Measurements from ENCODE around the gene GJC3.
"Not testable (repeated sequence)": the region's sequence is repeated elsewhere in the genome, so short reads cannot be mapped to it uniquely, and the experiment has no call there.

Gene GJC3, protein sequence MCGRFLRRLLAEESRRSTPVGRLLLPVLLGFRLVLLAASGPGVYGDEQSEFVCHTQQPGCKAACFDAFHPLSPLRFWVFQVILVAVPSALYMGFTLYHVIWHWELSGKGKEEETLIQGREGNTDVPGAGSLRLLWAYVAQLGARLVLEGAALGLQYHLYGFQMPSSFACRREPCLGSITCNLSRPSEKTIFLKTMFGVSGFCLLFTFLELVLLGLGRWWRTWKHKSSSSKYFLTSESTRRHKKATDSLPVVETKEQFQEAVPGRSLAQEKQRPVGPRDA

DNA sequence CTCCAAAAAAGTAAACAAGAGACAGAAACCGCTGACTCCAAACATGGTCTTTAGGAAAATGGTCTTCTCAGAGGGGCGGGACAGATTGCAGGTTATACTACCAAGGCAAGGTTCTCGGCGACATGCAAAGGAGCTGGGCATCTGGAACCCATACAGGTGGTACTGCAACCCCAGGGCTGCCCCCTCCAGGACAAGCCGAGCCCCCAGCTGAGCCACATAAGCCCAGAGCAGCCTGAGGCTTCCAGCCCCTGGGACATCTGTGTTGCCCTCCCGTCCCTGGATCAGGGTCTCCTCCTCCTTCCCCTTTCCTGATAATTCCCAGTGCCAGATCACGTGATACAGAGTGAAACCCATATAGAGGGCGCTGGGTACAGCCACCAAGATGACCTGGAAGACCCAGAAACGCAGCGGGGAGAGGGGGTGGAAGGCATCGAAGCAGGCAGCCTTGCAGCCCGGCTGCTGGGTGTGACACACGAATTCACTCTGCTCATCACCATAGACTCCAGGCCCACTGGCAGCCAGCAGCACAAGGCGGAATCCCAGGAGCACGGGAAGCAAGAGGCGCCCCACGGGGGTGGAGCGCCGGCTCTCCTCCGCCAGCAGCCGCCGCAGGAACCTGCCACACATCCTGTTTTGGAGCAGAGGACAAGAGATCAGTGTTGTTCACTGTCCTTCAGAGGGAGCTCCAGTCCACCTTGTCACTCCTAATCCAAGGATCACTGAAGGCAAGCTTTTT lies at the start of gene GJC3:
TSS of gene GJC3 (minus strand) at position 627 of the 736 bp plus-strand sequence. CDS start at position 627, 0 bp downstream.
- DNase-seq (ENCODE audit: low read depth), result no peak
- TF ChIP-seq, protein P1, sequence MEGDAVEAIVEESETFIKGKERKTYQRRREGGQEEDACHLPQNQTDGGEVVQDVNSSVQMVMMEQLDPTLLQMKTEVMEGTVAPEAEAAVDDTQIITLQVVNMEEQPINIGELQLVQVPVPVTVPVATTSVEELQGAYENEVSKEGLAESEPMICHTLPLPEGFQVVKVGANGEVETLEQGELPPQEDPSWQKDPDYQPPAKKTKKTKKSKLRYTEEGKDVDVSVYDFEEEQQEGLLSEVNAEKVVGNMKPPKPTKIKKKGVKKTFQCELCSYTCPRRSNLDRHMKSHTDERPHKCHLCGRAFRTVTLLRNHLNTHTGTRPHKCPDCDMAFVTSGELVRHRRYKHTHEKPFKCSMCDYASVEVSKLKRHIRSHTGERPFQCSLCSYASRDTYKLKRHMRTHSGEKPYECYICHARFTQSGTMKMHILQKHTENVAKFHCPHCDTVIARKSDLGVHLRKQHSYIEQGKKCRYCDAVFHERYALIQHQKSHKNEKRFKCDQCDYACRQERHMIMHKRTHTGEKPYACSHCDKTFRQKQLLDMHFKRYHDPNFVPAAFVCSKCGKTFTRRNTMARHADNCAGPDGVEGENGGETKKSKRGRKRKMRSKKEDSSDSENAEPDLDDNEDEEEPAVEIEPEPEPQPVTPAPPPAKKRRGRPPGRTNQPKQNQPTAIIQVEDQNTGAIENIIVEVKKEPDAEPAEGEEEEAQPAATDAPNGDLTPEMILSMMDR (IDR thresholded peaks at IDR 0.05; ENCODE audit: control insufficient read depth, insufficient read depth, low read depth, low read length, missing control alignments), result peak; percentile 36

DNA sequence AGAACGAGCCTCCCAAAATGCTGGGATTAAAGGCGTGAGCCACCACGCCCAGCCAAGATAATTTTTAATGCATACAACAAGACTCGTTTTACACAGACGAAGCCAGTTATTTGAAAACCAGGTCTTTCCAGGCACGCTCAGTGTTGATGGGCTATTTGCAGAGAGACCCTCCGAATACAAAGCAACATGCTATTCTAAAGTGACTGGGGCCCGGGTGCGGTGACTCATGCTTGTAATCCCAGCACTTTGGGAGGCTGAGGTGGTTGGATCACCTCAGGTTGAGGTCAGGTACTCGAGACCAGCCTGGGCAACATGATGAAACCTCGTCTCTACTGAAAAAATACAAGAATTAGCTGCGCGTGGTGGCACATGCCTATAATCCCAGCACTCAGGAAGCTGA lies 47.2 kb upstream of the GJC3 start:
- no peak for DNase-seq (ENCODE audit: low read depth)
- TF ChIP-seq, protein P1 (IDR thresholded peaks at IDR 0.05; ENCODE audit: control insufficient read depth, insufficient read depth, low read depth, low read length, missing control alignments), result no peak
- H3K4me3 ChIP-seq (ENCODE audit: control insufficient read depth, low read depth, low read length), result no peak overlapping the region

More for the DNA sequence above, at the start of gene GJC3:
- peak within 1 kb of the TSS; percentile 16 for H3K4me3 ChIP-seq (ENCODE audit: control insufficient read depth, low read depth, low read length)

DNA sequence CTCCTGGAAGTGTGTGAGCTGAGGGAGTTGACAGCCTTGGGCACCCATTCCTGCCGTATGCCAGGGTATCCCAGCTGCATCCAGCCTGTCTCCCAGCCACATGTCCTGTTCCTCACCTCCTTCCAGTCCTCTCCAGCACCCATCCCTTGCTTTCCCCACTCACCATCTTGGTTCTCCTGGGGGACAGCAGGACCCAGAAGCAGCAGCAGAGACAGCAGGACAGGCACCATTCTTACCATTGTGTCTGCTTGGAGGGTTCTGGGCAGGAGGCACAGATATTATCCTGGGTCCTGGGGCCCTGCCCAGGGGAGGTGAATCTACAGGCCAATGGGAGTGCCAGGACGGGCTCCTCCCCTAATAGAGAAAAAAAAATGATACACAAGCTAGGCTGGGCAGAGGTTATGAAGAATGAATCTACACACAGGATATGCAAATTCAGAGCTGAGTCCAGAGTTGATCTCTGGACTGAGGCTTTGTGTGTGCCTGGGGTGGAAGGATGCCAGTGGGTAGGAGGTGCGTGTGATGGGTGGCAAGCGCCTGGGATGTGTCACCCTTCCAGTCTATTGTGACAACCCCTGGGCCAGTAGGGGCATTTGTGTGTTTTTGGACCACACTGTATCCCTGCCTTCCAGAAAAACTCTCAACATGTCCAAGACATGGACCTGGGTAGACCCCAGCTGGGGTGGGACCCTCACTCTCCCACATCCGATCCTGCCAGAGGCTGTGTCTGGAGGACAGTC lies 46.5 kb upstream of the GJC3 start, which contains the start of gene AZGP1:
TSS of gene AZGP1 (minus strand) at position 250 of the 740 bp plus-strand sequence. CDS start at position 239, 11 bp downstream.
- DNase-seq (ENCODE audit: low read depth), result no peak
- H3K4me3 ChIP-seq (ENCODE audit: control insufficient read depth, low read depth, low read length), result no peak within 1 kb of the TSS
- TF ChIP-seq, protein P1 (IDR thresholded peaks at IDR 0.05; ENCODE audit: control insufficient read depth, insufficient read depth, low read depth, low read length, missing control alignments), result no peak

DNA sequence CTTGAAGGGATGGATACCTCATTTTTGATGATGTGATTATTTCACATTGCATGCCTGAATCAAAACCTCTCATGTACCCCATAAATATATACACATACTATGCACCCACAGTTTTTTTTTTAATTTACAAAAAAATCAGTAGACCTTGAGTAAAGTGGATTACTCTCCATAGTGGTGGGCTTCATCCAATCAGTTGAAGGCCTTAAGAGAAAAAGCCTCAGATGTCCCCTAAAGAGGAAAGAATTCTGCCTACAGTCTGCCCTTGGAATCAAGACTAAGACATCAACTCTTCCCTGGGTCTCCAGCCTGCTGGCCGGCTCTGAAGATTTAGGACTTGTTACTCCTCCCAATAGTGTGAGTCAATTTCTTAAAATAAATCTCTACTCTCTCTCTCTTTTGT lies 45.3 kb upstream of the GJC3 start:
- no peak for DNase-seq (ENCODE audit: low read depth)
- no peak overlapping the region for H3K4me3 ChIP-seq (ENCODE audit: control insufficient read depth, low read depth, low read length)
- TF ChIP-seq, protein P1 (IDR thresholded peaks at IDR 0.05; ENCODE audit: control insufficient read depth, insufficient read depth, low read depth, low read length, missing control alignments), result no peak

DNA sequence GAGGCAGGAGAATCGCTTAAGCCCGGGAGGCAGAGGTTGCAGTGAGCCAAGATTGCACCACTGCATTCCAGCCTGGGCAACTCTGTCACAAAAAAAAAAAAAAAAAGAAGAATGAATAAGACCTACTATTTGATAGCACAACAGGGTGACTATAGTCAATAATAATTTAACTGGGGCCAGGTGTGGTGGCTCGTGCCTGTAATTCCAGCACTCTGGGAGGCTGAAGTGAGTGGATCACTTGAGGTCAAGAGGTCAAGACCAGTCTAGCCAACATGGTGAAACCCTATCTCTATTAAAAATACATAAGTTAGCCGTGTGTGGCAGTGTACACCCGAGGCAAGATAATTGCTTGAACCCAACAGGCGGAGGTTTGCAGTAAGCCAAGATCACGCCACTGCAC lies 44.4 kb upstream of the GJC3 start:
- not testable (repeated sequence) for H3K4me3 ChIP-seq (ENCODE audit: control insufficient read depth, low read depth, low read length); DNase-seq (ENCODE audit: low read depth)

DNA sequence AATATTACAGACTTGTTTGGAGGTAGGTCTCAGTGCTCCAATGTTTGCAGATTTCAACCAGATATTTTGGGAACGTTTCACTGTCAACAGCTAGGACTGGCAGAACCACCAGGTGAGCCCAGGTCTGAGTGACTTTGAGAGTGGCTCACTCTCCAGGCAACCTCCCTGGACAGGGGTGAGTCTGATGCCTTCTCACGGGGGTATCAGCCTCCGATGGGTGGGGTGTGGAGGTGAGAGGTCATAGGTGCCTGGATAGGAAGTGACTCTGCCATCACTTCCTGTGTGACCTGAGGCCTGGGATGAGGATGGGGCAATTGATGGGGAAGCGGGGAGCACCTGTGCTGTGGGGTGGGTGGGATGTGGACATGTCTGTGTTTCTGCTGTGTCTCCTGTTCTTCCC lies 41.8 kb upstream of the GJC3 start:
- no peak overlapping the region for H3K4me3 ChIP-seq (ENCODE audit: control insufficient read depth, low read depth, low read length)
- TF ChIP-seq, protein P1 (IDR thresholded peaks at IDR 0.05; ENCODE audit: control insufficient read depth, insufficient read depth, low read depth, low read length, missing control alignments), result no peak
- no peak for DNase-seq (ENCODE audit: low read depth)

DNA sequence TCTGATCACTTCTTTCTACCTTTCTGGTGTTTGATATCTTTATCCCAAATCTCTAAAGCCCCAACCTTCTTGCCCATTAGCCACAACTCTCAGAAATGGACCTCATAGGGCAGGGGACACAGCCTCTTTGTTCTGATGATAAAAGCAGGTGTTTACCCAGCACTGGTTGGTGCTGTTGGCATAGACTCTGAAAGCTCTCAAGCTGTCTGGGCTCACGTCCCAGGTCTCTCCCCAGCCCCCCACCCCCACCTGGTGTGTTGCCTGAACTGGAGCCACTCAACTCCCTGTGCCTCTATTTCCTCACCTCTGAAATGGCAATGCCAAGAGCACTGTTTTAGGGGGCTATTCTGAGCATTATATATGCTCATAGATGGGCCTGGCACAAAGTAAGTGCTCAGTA lies 40.4 kb upstream of the GJC3 start:
- DNase-seq (ENCODE audit: low read depth), result not testable (repeated sequence)

More for the DNA sequence above, 40.4 kb upstream of the GJC3 start:
- H3K4me3 ChIP-seq (ENCODE audit: control insufficient read depth, low read depth, low read length), result not testable (repeated sequence)

Data from AG09309 (cell line).